Stimulated activated CD4-positive, alpha-beta T cell treated with anti-CD3 and anti-CD28 coated beads, Interleukin-2, amount 100 ng/mL, for 4 hours (primary cell): ENCODE data around the gene VAV2.

Experiments used
- DNase-seq: peaks from one replicate; pipeline ENCODE4 v3.0.0-alpha.2; 2020; ENCODE audit warnings: low read depth

The VAV2 gene

DNA sequence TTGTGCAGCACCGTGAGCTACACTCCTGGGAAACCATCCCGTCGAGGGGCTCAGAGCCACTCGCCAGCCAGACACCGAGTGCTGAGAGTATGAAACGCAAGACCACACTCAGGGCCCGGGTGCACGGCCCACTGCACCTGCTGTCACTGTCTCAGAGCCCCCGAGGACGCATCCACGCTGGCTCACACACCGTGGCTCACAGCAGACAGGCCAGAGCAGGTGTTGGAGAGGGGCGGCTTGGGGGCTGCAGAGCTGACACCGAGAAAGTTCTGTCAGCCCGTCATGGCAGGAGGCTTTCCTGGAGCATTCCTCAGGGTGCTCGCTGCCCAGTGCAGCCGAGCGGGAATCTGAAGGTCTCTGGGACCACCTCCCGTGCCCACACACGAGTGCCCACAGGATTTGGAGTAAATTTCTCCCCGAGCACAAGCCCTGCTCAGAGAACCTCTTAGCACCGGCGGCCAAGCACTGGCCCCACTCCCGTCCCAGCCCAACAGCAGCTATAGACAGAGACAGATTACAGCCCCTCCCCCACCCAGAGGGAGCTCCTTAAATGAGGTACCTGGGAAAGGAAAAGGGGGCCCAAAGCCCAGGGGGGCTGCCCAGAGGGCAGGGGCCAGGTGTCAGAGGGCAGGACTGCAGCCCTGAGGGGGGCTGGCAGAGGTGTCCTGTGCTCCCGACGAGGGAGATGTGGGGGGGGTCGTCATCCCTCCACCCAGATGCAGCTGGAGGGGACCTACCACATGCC, 197.9 kb downstream of the VAV2 start:
- no peak for DNase-seq

GRCh38 chr9:133793471-133793870, 198.7 kb downstream of the VAV2 start:
- no peak for DNase-seq

DNA sequence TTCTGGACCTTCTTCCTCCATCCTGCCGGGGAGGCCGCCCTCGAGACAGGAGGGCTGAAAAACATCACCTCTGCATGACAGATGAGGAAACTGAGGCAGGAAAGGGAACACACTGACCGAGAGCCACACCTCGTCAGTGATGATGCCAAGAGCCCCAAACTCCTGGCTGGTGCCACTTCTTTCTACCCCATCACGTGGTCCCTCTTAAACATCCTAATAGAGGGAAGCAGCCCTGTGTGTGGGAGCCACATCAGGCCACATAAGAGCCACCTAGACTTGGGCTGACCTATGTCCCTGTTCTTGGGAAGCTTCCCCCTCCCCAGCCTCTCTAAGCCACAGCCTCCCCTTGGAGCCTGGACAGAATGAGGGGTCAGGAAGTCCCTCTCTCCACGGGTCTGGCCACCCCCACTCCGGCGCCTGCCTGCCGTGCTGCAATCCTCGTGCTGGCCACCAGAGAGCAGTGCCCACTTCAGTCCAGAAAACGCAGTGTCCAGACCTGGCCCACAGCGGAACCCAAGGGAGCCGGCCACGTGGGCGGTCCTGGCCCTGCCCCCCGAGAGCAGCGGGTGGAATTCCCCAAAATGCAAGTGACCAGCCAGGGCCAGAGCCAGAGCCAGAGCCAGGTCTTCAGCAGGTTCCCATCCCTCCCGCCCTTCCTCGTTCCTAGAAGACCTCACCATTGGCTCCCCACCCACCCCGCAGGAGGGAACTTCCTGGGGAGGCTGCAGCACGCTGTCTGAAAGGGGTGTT, 199.2 kb downstream of the VAV2 start:
- DNase-seq, result peak; percentile 21

DNA sequence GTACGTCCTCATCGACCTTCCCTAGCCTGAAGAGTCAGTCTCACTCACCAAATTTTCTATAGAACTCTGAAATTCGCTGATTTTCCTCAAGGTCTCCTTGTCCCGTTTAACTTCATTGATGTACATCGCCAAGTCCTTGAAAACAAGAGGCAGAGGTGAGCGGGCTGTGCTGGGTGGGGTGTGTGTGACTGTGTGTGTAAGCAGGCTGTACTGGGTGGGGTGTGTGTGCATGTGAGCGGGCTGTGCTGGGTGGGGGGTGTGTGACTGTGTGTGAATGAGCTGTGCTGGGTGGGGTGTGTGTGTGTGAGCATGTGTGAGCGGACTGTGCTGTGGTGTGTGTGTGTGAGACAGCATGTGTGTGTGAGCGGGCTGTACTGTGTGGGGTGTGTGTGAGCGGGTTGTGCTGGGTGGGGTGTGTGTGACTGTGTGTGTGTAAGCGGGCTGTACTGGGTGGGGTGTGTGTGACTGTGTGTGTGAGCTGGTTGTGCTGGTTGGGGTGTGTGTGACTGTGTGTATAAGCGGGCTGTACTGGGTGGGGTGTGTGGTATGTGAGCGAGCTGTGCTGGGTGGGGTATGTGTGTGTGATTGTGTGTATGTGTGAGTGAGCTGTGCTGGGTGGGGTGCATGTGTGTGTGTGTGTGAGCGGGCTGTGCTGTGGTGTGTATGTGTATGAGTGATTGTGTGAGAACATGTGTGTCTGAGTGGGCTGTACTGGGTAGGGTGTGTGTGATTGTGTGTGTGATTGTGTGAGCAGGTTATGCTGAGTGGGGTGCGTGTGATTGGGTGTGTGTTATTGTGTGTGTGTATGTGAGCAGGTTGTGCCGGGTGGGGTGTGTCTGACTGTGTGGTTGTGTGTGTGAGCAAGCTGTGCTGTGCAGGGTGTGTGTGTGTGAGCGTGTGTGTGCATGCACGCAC, 200.1 kb downstream of the VAV2 start:
- no peak for DNase-seq

DNA sequence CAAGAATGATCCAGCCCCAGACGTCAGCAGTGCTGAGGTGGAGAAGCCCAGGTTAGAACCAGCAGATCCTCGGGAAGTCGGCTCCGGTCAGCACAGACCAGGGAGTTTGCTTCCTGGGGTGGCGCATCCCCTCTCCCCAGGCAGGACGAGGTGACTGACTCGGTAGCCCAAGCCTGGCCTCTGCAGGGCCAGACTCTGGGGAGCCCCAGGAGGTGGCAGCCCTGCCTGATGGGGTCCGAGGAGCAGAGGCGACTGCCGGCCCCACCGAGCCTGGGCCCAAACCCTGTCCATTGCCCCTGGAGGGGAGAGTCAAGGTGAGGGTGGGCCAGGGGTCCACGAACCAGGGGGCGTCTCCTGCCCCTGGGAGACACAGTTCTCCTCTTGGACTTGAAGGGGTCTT, 201.1 kb downstream of the VAV2 start:
- no peak for DNase-seq

DNA sequence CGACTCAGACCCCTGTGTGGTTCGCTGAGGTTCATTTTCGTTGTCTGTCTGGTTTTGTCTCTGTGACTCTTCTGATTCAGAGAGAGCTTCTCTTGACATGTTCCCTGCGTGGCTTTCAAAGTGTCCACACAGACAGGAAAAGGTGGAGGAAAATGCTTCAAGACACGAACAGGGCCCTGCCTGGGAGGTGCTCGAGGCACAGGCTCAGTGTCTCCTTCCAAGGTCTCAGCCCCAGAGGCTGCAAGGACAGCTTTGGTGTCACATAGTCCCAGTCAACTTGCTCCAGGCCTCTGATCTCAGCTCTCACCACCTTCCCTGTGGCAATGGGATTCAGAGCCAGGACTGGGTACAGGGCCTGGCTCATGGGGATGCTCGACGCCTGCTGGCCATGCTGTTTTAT, 202.3 kb downstream of the VAV2 start:
- DNase-seq, result no peak

DNA sequence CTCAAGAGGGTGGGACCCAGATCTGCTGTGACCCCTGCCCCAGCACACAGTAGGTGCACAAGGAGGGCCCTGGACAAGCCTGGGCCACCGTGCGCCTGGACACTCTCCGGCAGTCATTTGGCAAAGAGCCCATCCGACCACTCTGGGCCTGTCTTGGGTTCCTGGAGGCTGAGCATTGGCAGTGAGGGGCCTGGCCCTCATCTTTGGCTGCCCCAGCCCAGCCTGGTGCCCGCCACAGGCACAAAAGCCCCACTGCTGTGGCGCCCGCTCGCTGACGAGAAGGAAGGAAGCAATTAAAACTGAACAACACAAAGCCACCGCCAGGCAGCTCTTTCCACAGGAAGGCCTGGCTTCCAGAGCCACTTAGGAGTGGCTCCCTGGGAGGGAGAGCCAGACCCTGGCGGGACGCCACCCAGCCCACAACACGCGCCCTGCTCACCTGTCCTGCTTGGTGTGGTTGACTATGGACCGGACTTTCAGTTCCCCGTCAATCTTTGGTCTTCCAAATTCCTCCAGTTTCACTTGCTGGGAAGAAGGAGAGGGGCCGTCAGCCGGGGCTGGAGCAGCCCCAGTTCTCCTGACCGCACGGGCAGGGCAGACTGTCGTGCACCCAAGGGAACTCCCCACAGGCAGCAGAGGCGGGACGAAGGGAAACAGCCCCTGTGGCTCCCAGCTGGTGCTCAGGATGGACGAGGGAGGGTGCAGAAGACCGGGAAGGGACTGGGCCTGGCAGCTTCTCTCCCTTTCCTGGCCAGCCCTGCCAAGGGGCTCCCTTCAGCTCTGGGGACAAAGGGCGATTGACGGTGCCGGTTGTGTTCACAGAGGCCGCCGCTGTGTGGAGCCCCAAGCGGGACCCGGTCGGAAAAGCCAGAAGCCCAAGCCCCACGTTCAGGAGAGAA, 203.1 kb downstream of the VAV2 start:
- no peak for DNase-seq

- no peak for DNase-seq
Observed at GRCh38 chr9:133788045-133788818, 203.9 kb downstream of the VAV2 start.

DNA sequence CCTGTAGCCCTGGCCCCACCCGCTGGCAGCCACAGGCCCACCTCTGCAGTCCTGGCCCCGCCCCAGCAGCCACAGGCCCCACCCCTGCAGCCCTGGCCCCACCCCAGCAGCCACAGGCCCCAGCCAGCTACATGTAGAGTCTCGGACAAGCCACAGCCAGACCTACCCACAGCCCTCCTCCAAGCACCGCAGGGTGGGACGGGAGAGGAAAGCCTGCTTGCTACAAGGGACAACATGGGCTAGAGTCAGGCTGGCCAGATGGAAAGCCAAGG, 204.4 kb downstream of the VAV2 start:
- DNase-seq, result no peak

- no peak for DNase-seq
Observed at GRCh38 chr9:133786907-133787753, 205.0 kb downstream of the VAV2 start.

- no peak for DNase-seq
Observed at GRCh38 chr9:133786371-133786753, 205.8 kb downstream of the VAV2 start.

DNA sequence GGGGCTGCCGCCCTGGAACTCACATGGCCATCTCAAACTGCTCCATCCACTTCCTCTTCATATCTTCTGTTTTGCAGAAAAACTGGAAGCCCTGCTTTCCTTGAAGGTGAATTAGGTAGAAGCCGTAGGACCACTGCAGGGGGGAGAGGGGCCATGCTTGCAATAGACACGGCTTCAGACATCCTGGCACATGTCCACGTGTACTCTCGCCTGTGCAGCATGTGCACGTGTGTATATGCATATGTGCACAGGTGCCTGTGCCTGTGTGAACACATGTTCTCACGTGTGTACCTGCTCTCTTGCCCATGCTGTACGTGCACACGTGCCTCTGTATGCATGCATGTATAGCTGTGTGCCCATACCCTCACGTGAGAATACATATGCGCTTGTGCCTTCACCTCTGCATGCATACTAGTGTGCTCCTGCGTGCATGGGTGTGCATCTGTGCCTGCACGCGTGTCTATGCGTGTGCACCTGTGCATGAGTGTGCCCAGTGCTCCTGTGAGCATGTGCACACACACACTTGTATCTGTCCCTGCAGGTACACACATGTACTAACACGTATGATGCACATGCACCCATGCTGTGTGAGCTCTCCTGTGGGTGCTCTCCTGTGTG, 206.3 kb downstream of the VAV2 start:
- DNase-seq, result no peak

DNA sequence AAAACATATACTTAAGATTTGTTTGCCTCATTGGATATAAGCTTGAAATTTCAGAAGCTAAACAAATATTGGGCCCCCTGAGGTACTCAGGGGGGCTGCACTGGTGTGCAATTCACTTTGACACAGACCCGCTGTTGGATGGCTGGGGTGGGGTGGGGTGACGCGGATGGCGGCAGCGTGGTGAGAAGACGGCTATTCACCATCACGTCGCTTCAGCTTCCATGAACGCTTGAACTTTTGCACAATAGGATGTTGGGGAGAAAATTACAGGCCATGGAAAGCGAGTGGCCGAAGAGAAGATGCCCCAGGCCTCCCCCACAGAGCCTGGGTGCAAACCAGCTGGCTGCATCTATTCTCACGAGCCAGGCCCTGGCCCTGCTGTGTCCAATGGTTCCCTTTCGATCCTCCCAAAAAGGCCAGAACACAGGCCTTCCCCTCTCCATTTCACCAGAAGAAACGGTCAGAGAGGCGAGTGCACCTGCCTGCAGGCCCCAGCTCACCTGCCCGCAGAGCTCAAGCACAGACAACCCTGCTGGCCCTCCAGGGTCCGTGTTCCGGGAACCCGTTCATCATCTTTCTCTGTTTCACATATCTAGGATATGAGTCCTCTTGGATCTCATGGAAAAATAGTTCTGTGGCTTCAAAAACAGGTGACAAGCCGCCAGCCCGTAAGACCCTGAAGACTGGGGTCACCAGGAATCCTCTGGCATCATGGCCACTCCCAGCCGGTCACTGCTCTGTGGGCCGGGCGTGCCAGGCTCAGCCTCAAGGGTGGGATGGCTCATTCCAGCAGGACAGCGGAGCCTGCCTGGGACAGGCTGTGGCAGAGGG, 207.2 kb downstream of the VAV2 start:
- no peak for DNase-seq

DNA sequence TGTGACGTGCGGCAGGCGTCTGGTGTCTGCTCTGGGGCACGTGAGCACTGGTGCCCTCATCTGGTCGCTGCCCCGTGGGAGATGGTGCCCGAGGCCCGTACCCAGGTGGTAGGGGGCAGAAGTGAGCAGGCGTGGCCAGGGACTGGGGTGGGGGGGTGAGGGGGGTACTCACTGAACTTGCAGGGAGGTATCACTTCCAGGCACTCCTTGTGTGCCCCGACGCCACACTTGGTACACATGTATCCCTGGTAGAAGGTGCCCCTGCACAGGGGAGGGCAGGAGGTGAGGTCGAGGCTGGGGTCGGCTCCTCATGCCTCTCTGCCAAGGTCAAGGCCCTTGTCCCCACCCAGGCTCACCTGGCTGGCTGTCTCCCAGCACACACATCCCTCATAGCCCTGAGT, 208.8 kb downstream of the VAV2 start:
- DNase-seq, result no peak

- peak; percentile 53 for DNase-seq
Observed at GRCh38 chr9:133782157-133783130, 209.7 kb downstream of the VAV2 start.

DNA sequence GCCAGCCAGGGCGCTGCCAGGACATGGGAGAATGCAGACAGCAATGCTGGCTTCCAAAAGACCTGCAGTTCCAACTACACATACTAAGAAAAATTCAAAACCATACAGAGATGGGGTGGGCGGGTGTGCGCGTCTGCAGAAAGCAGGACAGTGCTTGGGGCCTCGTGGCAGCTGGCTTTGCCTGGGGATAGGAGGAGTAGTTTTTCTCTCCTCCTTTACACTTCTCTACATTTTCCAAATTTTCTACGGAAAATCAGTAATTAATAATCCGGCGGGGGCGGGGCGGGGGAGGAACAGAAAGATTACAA, 210.3 kb downstream of the VAV2 start:
- DNase-seq, result no peak

GRCh38 chr9:133780962-133781827, 210.9 kb downstream of the VAV2 start:
- DNase-seq, result no peak
